Stimulated activated CD8-positive, alpha-beta memory T cell treated with anti-CD3 and anti-CD28 coated beads, Interleukin-12 subunit alpha, Interleukin-12 subunit beta, amount 100 ng/mL, for 24 hours (primary cell): ENCODE measurements around the gene C3orf70.
"Not testable (repeated sequence)": the region's sequence is repeated elsewhere in the genome, so short reads cannot be mapped to it uniquely, and the experiment has no call there.

Experiments
- DNase-seq: peaks from one replicate; pipeline ENCODE4 v3.0.0-alpha.2; 2020; ENCODE audit errors: extremely low read depth

The C3orf70 gene

GRCh38 chr3:185151101-185151963 lies 1.5 kb downstream of the C3orf70 start:
- no peak for DNase-seq

DNA sequence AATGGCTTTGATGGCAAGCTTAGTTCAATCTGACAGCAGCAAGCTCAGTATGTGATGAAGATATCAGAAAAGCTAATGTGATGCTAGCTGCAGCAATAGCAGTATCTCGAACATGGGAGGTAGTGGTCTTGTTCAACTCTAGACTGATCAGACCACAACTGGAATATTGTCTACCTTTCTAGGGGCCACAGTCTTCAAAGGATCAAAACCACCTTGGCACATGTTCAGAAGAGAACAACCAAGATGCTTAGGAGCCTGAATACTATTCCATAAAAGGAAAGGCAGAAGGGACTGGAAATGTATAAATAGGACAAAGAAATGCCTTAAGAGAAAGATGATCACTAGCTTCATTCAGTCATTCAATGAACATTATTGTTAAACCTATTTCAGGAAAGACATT lies 2.3 kb downstream of the C3orf70 start:
- DNase-seq: no peak

GRCh38 chr3:185149591-185149990 lies 3.3 kb downstream of the C3orf70 start:
- DNase-seq: no peak

DNA sequence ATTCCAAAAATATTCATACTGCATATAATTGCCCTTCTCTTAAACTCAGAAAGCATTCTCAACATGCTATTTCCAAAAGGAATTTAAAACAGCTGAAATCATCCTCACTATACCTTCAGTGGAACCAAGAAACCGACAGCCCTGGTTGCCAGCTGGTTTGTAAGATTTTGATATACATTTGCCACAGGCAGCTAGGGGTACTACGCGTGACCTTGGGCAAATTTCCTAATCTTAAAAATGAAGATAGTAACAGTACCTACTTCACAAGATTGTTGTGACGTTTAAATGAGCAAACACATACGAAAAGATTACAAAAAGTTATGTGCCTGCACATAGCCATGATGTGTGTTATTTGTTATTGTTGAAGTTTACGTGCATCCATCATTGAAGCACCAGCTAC lies 7.3 kb downstream of the C3orf70 start:
- no peak for DNase-seq

GRCh38 chr3:185144784-185145183 lies 8.1 kb downstream of the C3orf70 start:
- no peak for DNase-seq

DNA sequence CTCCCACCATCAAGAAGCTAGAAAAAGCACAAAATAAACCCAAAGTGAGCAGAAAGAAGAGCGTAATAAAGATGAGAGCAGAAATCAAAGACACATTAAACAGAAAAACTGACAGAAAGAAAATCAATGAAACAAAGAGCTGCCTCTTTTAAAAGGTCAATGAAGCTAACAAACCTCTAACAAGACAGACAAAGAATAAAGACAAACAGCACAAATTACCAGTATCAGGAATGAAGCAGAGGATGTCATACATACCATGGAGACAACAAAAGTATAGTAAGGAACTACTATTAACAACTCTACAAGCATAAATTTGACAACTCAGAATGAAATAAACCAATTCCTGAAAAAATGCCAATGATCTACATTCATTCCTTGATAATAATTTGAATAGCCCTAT lies 15.0 kb downstream of the C3orf70 start:
- no peak for DNase-seq

DNA sequence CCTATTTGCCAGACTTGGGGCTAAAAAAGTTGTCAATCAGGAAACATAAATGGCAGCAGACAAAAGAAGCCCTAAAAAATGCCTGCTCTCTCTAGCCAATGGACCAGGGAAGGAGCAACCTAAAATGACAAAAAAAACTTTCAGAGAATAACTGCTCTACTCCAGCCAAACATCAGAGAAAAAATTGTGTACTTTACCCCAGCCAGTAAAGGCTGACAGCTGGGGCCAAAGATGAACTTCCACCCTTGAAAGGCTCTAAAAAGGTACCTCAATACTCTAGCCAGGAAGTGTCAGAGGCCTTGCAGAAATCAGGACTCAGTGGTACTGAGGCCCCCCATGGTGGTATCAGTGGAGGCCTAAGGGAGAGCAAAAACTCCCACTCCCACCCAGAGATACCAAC lies 18.4 kb downstream of the C3orf70 start:
- DNase-seq: no peak

DNA sequence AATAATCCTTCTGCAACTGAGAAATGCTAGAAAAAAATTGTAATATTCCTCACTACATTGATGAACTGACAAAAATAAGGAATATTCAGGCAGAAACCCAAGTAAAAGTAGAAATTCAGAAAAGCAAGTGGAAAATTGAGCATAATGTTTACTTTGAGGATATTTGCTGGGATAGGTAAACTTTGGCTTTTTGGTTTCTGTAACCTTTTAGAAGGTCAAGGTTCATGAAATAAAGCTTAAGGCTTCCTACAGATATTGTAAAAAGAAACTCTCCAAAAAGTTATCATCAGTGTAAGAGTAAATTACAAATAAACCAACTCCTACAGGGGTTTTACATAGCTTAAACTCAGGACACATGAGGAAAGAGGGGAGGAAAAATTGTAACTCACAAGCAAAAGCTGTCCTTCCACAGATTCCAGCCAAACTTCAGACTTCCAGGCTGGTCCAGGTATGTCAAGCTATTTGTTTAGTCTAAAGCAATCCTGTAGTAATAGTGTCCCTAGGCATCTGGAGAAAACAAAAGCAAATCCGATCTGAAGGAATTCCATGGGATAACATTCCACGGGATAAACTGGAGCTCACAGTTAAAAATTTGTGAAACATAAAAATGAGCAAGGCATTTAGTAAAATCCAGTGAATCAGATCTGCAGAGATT lies 21.1 kb downstream of the C3orf70 start:
- no peak for DNase-seq

DNA sequence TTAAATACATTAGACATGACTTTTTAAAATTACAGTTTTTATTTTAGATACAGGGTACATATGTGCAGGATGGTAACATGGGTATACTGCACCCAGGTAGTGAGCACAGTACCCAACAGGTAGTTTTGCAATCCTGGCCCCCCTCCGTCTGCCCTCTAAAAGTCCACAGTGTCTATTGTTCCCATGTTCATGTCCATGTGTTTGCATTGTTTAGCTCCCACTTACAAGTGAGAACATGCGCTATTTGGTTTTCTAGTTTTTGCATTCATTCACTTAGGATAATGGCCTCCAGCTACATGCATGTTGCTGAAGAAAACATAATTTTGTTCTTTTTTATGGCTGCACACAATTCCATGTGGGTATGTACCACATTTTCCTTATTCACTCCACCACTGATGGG lies 23.8 kb downstream of the C3orf70 start:
- no peak for DNase-seq

DNA sequence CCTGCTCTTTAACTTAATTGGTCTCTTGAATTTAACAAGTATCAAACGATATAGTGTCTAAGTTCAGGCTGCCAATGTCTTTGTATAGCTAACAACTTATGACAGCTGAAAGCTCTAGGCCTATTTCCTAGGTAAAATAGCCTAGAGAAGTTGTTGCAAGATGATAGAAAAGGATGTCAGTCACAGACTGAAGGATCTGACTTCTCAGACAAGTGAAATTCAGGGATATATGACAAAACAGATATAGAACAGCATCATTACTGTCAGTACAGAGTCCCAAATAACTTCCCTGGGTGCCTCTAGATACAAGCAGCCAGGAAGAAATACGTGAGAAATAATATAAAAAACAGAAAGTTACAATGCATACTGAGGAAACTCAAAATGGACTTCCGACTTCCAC lies 26.7 kb downstream of the C3orf70 start:
- no peak for DNase-seq

DNA sequence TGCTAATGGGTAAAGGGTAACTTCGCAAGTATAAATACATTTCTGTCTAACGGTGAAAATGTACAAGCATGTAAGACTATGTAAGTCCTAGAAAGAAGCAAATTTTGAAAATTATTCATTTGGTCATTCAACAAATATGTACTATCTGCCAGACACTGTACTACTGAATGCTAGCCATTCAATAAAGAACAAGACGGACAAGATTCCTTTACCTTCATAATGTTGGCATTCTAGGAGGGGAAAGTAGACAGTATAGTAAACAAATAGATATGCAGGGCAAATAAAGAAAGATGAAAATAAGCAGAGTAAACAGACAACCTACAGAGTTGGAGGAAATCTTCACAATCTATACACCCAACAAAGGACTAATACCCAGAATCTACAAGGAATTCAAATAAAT lies 32.7 kb downstream of the C3orf70 start:
- DNase-seq: no peak

GRCh38 chr3:185115371-185115770 lies 37.5 kb downstream of the C3orf70 start:
- DNase-seq: no peak

DNA sequence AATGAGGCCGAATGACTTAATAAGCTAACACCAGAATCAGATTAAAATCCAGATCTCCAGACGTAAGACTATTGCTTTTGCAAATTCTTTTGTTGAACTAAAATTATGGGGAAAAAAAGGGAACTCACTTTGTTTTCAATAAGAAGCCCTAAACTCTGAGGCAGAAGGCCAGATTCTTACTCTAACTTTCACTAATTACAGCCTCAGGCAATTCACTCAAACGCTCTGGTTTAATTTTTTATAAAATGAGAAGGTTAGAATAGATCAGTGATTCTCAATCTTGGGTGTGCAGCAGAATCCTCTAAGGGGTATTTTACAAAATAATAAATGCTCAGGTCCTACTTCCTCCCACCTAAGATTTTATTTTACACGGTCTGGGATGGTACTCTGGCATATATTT lies 38.1 kb downstream of the C3orf70 start:
- no peak for DNase-seq

DNA sequence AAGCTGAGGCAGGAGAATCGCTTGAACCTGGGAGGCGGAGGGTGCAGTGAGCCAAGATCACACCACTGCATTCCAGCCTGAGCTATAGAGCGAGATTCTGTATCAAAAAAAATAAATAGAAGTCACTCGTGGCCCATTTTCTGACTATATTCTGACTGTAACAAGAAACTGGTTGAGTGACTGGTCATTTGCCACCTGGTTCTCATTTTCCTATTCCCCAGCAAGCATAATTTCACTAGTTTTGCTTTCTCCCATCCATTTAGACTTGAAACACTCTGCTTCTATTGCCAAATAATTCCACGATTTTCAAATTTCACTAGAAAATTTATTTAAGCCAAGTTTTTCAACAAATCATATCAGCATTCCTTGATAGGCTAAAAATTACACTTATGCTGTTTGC lies 40.7 kb downstream of the C3orf70 start:
- DNase-seq: no peak

GRCh38 chr3:185109012-185109411 lies 43.8 kb downstream of the C3orf70 start:
- DNase-seq: not testable (repeated sequence)

DNA sequence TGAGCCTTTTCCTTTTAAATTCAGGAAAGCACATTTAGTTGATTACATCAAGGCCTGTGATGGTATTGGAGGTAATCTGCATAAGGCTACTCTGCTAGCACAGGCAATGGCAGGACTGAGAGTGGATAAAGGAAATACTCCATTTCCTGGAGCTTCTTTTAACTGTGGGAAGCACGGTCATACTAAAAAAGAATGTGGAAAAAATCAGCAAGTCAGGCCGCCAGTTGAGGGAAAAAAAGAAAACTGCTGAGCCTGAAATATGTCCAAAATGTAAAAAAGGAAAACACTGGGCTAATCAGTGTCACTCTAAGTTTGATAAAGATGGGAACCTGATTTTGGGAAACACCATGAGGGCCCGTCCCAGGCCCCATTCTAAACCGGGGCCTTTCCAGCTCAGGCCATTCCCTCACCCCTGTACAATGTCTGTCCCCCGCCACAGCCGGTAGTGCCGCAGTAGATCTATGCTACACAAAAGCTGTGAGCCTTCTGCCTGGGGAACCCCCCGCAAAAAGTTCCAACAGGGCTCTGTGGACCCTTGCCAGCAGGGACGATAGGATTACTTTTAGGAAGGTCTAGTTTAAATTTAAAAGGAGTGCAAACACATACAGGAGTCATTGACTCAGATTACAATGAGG lies 46.5 kb downstream of the C3orf70 start:
- DNase-seq: not testable (repeated sequence)

- DNase-seq: no peak
These were observed 49.3 kb downstream of the C3orf70 start for GRCh38 chr3:185103359-185104127.

DNA sequence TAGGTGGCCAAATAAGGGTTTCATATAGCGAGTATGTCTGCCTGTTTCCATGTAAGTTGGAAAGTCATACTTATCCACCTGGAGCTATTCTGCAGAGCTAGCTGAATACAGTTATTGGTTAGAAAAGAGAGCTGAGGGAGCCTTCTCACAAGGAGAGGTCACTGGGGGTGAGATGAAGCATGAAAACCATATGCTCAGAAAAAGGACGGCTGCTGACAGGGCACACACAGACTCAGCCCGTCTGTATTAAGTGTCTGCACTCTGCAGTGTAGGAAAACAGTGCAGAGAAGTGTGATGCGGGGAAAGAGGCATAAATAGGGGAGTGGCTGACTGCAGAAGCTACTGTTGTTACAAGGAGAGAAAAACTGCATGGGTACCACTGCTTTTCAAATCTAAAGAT lies 58.2 kb downstream of the C3orf70 start:
- no peak for DNase-seq

DNA sequence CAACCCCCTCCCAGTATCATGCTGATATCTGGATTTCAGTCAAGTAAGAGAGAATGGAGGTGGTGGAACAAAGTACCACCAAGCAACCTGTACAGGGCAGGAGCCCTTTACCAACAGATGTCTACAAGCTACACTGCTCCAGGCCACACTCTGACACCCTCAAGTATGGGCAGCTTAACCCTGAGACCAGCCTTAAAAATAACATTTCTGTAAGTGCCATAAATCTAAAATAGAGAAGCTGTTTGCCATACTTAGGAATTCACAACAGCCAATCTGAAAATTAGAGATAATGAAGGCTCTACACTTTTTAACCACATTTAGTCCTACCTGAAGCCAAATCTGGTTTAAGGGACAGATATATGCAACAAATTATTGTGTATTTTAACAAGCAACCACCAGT lies 59.7 kb downstream of the C3orf70 start:
- no peak for DNase-seq

DNA sequence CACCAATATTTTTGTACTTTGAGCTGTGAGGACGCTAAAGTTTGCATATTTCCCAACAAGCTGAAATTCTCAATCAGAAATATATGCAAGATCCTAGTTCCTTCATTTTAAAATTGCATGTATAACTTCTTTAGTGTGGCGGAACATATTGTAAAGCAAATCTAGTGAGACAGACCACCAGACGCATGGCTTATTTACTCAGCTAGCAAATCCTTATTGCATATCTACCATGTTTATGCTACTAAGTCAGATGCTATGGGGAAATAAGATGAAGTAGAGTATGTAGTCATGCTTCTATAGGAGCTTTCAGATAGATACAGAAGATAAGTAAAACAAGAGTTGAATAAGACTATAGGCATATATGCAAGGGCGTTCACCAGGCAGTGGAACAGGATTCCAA lies 62.0 kb downstream of the C3orf70 start:
- DNase-seq: no peak

GRCh38 chr3:185089751-185090150 lies 63.1 kb downstream of the C3orf70 start:
- DNase-seq: no peak

GRCh38 chr3:185089343-185089742 lies 63.5 kb downstream of the C3orf70 start:
- DNase-seq: no peak
